HCT116 (cell line): ENCODE data around the gene CLCA2. TPM values are rescaled to one million over a fixed set of nuclear protein-coding genes. Genes with fewer than 3 reads are reported as not detected.

ENCODE experiments used
- ATAC-seq: fragments of 200-7000 bp; cut with Tn5 transposase; 2 replicates; pipeline ENCODE4 v1.9.1; 2020; ENCODE audit warnings: mild to moderate bottlenecking, moderate library complexity
- BruUV-seq: library from RNA; stranded (reverse); fragments of 400-500 nt; replicated peaks from 2 replicates; lab custom pipeline; 2021; lab: Mats Ljungman, UMichigan
- CTCF ChIA-PET: fragments of 300-600 bp; sonication (Branson Sonifier 250); formaldehyde crosslinking; loops from one replicate; lab custom pipeline; 2021; ENCODE audit warnings: antibody characterized with exemption; lab: Charles Lee
- POLR2A ChIA-PET: fragments of 300-600, 350-600 bp; sonication (Branson Sonifier 250); formaldehyde crosslinking; loops from one replicate; lab custom pipeline; 2021; ENCODE audit warnings: antibody characterized with exemption; lab: Charles Lee
- RAD21 ChIA-PET, 2 experiments: fragments of 300-600 bp; sonication (Branson Sonifier 250); formaldehyde crosslinking; loops; one replicate each; lab custom pipeline; 2023; ENCODE audit warnings: low total read pairs in 2 of 2; ENCODE audit not compliant: uncharacterized antibody in 2 of 2, unreplicated experiment in 2 of 2, low non-redundant PET in 1 of 2; lab: Charles Lee
- DNase-seq: peaks from one replicate; pipeline ENCODE4 v3.0.0-alpha.2; 2010; ENCODE audit warnings: low read depth, low spot score
- H2AFZ ChIP-seq: fragments of 200-600 bp; shearing (Covaris generic), sonication (generic); 2 replicates; pipeline ENCODE4 v1.6.1; 2017; ENCODE audit warnings: low read depth, mixed run types, mixed read lengths, antibody characterized with exemption, low read length; ENCODE audit not compliant: poor library complexity, severe bottlenecking
- H3K27ac ChIP-seq: 2 replicates; pipeline ENCODE4 v1.5.1; 2012; ENCODE audit warnings: low read depth, low read length
- H3K27me3 ChIP-seq: fragments of 200-600 bp; sonication (generic); 2 replicates; pipeline ENCODE4 v1.6.1; 2016; ENCODE audit warnings: mixed run types, low read length, mixed read lengths; ENCODE audit not compliant: insufficient read depth
- H3K36me3 ChIP-seq, 2 experiments: fragments of 200-500 bp in 1 of 2; fragments of 200-600 bp in 1 of 2; sonication (Bioruptor generic) in 1 of 2; sonication (generic) in 1 of 2; 2 replicates each; pipeline versions ENCODE4 v1.5.1 to v1.6.1; 2014 to 2016; ENCODE audit warnings: low read length in 2 of 2, inconsistent platforms in 1 of 2, mixed read lengths in 1 of 2, mixed run types in 1 of 2; ENCODE audit not compliant: insufficient read depth in 2 of 2, control insufficient read depth in 1 of 2
- H3K4me1 ChIP-seq, 2 experiments: fragments of 200-600 bp in 1 of 2; sonication (generic) in 1 of 2; 2 replicates each; pipeline versions ENCODE4 v1.5.1 to v1.6.1; 2012 to 2017; ENCODE audit warnings: low read length in 2 of 2, inconsistent platforms in 1 of 2, mild to moderate bottlenecking in 1 of 2, mixed read lengths in 1 of 2, mixed run types in 1 of 2, moderate library complexity in 1 of 2; ENCODE audit not compliant: insufficient read depth in 2 of 2, control insufficient read depth in 1 of 2
- H3K4me2 ChIP-seq: fragments of 200-600 bp; sonication (generic); 2 replicates; pipeline ENCODE4 v1.6.1; 2017; ENCODE audit warnings: mixed run types, low read length, mixed read lengths
- H3K4me3 ChIP-seq, 2 experiments: fragments of 200-600 bp in 1 of 2; sonication (generic) in 1 of 2; replicated peaks in 1 of 2; 2 replicates each; pipeline ENCODE4 v1.5.1; 2011 to 2016; ENCODE audit warnings: low read length in 2 of 2, control low read depth in 1 of 2, low read depth in 1 of 2, mild to moderate bottlenecking in 1 of 2, mixed read lengths in 1 of 2, mixed run types in 1 of 2
- H3K79me2 ChIP-seq: fragments of 200-600 bp; sonication (generic); 2 replicates; pipeline ENCODE4 v1.6.1; 2017; ENCODE audit warnings: mild to moderate bottlenecking, mixed run types, low read length, moderate library complexity, mixed read lengths; ENCODE audit not compliant: insufficient read depth
- H3K9ac ChIP-seq: fragments of 200-600 bp; sonication (generic); 2 replicates; pipeline ENCODE4 v1.6.1; 2016; ENCODE audit warnings: low read length, mixed read lengths
- H3K9me2 ChIP-seq: fragments of 200-600 bp; sonication (generic), shearing (Covaris generic); 2 replicates; pipeline ENCODE4 v1.6.1; 2017; ENCODE audit warnings: mixed run types, mild to moderate bottlenecking, moderate library complexity; ENCODE audit not compliant: insufficient read depth
- H3K9me3 ChIP-seq, 2 experiments: fragments of 200-500 bp in 1 of 2; fragments of 200-600 bp in 1 of 2; sonication (Bioruptor generic) in 1 of 2; sonication (generic) in 1 of 2; 2 replicates each; pipeline ENCODE4 v1.6.1; 2014 to 2017; ENCODE audit warnings: low read length in 2 of 2, mixed read lengths in 2 of 2, inconsistent platforms in 1 of 2, low read depth in 1 of 2, mild to moderate bottlenecking in 1 of 2, mixed run types in 1 of 2, moderate library complexity in 1 of 2; ENCODE audit not compliant: control insufficient read depth in 1 of 2, insufficient read depth in 1 of 2
- H4K20me1 ChIP-seq: fragments of 200-600 bp; sonication (generic), shearing (Covaris generic); 2 replicates; pipeline ENCODE4 v1.6.1; 2017; ENCODE audit warnings: mixed run types, mild to moderate bottlenecking, moderate library complexity; ENCODE audit not compliant: insufficient read depth
- CBX3 ChIP-seq: IDR thresholded peaks from 2 replicates; pipeline ENCODE4 v1.6.1; 2012; ENCODE audit warnings: low read depth
- CTCF ChIP-seq, 3 experiments: fragments of 200-600 bp in 1 of 3; sonication (generic) in 1 of 3; IDR thresholded peaks in 2 of 3; conservative IDR thresholded peaks in 1 of 3; 2 replicates each; pipeline ENCODE4 v1.5.1; 2012 to 2017; ENCODE audit warnings: low read depth in 2 of 3, low read length in 2 of 3, antibody characterized with exemption in 1 of 3, borderline replicate concordance in 1 of 3, control low read depth in 1 of 3, mild to moderate bottlenecking in 1 of 3, mixed read lengths in 1 of 3, mixed run types in 1 of 3, moderate library complexity in 1 of 3; ENCODE audit not compliant: insufficient read depth in 1 of 3
- ELF1 ChIP-seq: IDR thresholded peaks from 2 replicates; pipeline ENCODE4 v1.6.1; 2012; ENCODE audit warnings: low read depth, borderline replicate concordance
- EZH2phosphoT487 ChIP-seq: fragments of 200-600 bp; IDR thresholded peaks from 2 replicates; pipeline ENCODE4 v1.6.1; 2018; ENCODE audit warnings: antibody characterized with exemption, borderline replicate concordance
- FOSL1 ChIP-seq: IDR thresholded peaks from 2 replicates; pipeline ENCODE4 v1.6.1; 2012; ENCODE audit warnings: low read depth
- POLR2A ChIP-seq: IDR thresholded peaks from 2 replicates; pipeline ENCODE4 v1.7.0; 2011; ENCODE audit warnings: borderline replicate concordance; ENCODE audit not compliant: insufficient read depth, insufficient read length; ENCODE audit errors: extremely low read depth
- POLR2AphosphoS5 ChIP-seq: IDR thresholded peaks from 2 replicates; pipeline ENCODE4 v1.6.1; 2011; ENCODE audit warnings: mild to moderate bottlenecking, low read depth, low read length, moderate library complexity
- TCF7L2 ChIP-seq: IDR thresholded peaks from 2 replicates; pipeline ENCODE4 v1.7.0; 2011; ENCODE audit warnings: borderline replicate concordance, inconsistent platforms; ENCODE audit not compliant: insufficient read depth, insufficient read length; ENCODE audit errors: extremely low read depth
- intact Hi-C: fragments of 100-400 bp; cut with micrococcal nuclease; formaldehyde crosslinking; loops from 2 replicates; pipeline ENCODE4 v1.10.0; 2022
- total RNA-seq: library from RNA; stranded (reverse); gene quantifications from one replicate; pipeline ENCODE4 v1.2.1, GENCODE V29; 2021; ENCODE audit not compliant: unreplicated experiment

The CLCA2 gene
- total RNA-seq, 1 experiment from 2014 or later = not detected

GRCh38 chr1:86489242-86489878 is 65.4 kb downstream of the CLCA2 start:
- Histone ChIP-seq H3K9me3 (no peaks in the 10 kb centered on the region), H2AFZ (no peak overlapping the region), H3K4me2 (no peak overlapping the region), H3K4me1 (no peaks in the 10 kb centered on the region), H3K9ac (no peak overlapping the region), H3K9me2 (no peaks in the 10 kb centered on the region), H3K27ac (no peak overlapping the region), H3K4me3 (no peak overlapping the region), H3K79me2 (no peaks in the 10 kb centered on the region), H4K20me1 (no peaks in the 10 kb centered on the region), H3K36me3 (no peaks in the 10 kb centered on the region), H3K27me3 (no peaks in the 10 kb centered on the region)
- ChIA-PET POLR2A (no interaction called here), RAD21 (no interaction called here), CTCF (no interaction called here)
- intact Hi-C loops = no loop called here
- DNase-seq (no peak), ATAC-seq (no peak)
- TF ChIP-seq TCF7L2 = no peak
- no peak for TF ChIP-seq POLR2AphosphoS5
- no TSS peak for BruUV-seq

GRCh38 chr1:86491171-86491950 is 67.4 kb downstream of the CLCA2 start:
- DNase-seq (no peak), ATAC-seq (no peak)
- ChIA-PET CTCF (no interaction called here), POLR2A (no interaction called here), RAD21 (no interaction called here)
- TF ChIP-seq POLR2A (no peak), FOSL1 (no peak), CTCF (IDR thresholded peaks at IDR 0.05 in 2 of 3, conservative IDR thresholded peaks at IDR 0.05 in 1 of 3; ENCODE audit: borderline replicate concordance in 1 of 3, insufficient read depth in 1 of 3, low read depth in 2 of 3, low read length in 2 of 3) (no peak), CBX3 (no peak), ELF1 (no peak), EZH2phosphoT487 (no peak)
- no peak overlapping the region for H3K9ac ChIP-seq
- no peaks in the 10 kb centered on the region for H3K4me1 ChIP-seq
- BruUV-seq = no TSS peak
- H3K9me2 ChIP-seq = no peaks in the 10 kb centered on the region
- no peak overlapping the region for H3K4me2 ChIP-seq
- no peak overlapping the region for H3K4me3 ChIP-seq
- H3K9me3 ChIP-seq = no peaks in the 10 kb centered on the region
- intact Hi-C loops = no loop called here
- H2AFZ ChIP-seq = no peak overlapping the region
- no peaks in the 10 kb centered on the region for H3K79me2 ChIP-seq
- H3K27ac ChIP-seq = no peak overlapping the region
- H3K36me3 ChIP-seq = no peaks in the 10 kb centered on the region
- H3K27me3 ChIP-seq = no peaks in the 10 kb centered on the region
- H4K20me1 ChIP-seq = no peaks in the 10 kb centered on the region
